ENCODE data around the gene RPS14. TPM values are rescaled to one million over a fixed set of nuclear protein-coding genes. Genes with fewer than 3 reads are reported as not detected.

The RPS14 gene
- total and polyA plus RNA-seq, 5 experiments from 2014 or later = 5,539 to 11,694 (median 9,910) TPM

- DNase-seq (no peak), ATAC-seq (no peak)
- H3K27me3 Mint-ChIP-seq = no peaks in the 10 kb centered on the region
- H3K27ac Mint-ChIP-seq = peak overlapping the region in 9 of 10 donors; percentile 38 to 84 (median 75)
- no peaks in the 10 kb centered on the region for H3K9me3 Mint-ChIP-seq
- peaks cover 0 to 75% (median 9%) of the 10 kb centered on the region in 3 donors for H3K36me3 Mint-ChIP-seq
- no peak overlapping the region for H3K4me3 Mint-ChIP-seq
- POLR2A ChIA-PET = interaction anchor here (0.9 to 1.7 kb wide), 2 partner anchors 10 to 56 kb away, joined by 3 to 6 read pairs; no protein-coding TSS in a partner anchor
- peaks cover 0 to 7% (median 6%) of the 10 kb centered on the region in 4 donors for H3K4me1 Mint-ChIP-seq
Observed at GRCh38 chr5:150401076-150401375, 48.5 kb downstream of the RPS14 start.

GRCh38 chr5:150400316-150401075 is 49.0 kb downstream of the RPS14 start:
- H3K4me1 Mint-ChIP-seq = peaks cover 0 to 6% (median 5%) of the 10 kb centered on the region in 4 donors
- peaks cover 0 to 77% (median 9%) of the 10 kb centered on the region in 3 donors for H3K36me3 Mint-ChIP-seq
- H3K27me3 Mint-ChIP-seq = no peaks in the 10 kb centered on the region
- DNase-seq (no peak), ATAC-seq (no peak)
- no peaks in the 10 kb centered on the region for H3K9me3 Mint-ChIP-seq
- H3K4me3 Mint-ChIP-seq = peak overlapping the region in 1 of 10 donors; percentile 48
- H3K27ac Mint-ChIP-seq = peak overlapping the region; percentile 8 to 93 (median 77)
- POLR2A ChIA-PET = interaction anchor here (1.1 to 1.7 kb wide), 2 partner anchors 10 to 49 kb away, joined by 4 to 6 read pairs; partner anchors contain the start of gene RPS14

GRCh38 chr5:150399524-150400211 is 49.9 kb downstream of the RPS14 start:
- Mint-ChIP-seq H3K36me3 (peaks cover 0 to 80% (median 13%) of the 10 kb centered on the region in 3 donors), H3K27ac (peak overlapping the region in 6 of 10 donors; percentile 11 to 93 (median 82)), H3K4me3 (no peak overlapping the region), H3K9me3 (no peaks in the 10 kb centered on the region), H3K4me1 (peaks cover 0 to 6% (median 4%) of the 10 kb centered on the region in 4 donors), H3K27me3 (no peaks in the 10 kb centered on the region)
- DNase-seq (no peak), ATAC-seq (peak in 1 of 2 donors; percentile 9)
- POLR2A ChIA-PET = interaction anchor here (1.0 to 1.7 kb wide), 5 partner anchors 11 to 50 kb away, joined by 3 to 8 read pairs (median 5); partner anchors contain the start of genes CD74 and RPS14

GRCh38 chr5:150398722-150399523 is 50.6 kb downstream of the RPS14 start:
- POLR2A ChIA-PET = interaction anchor here (1.0 to 1.4 kb wide), 3 partner anchors 11 to 37 kb away, joined by 3 to 8 read pairs (median 5); partner anchors contain the start of gene CD74
- H3K36me3 Mint-ChIP-seq = peaks cover 0 to 79% (median 13%) of the 10 kb centered on the region in 3 donors
- H3K4me1 Mint-ChIP-seq = peaks cover 0 to 6% (median 4%) of the 10 kb centered on the region in 4 donors
- H3K4me3 Mint-ChIP-seq = no peak overlapping the region
- peak overlapping the region in 5 of 10 donors; percentile 29 to 91 (median 68) for H3K27ac Mint-ChIP-seq
- H3K27me3 Mint-ChIP-seq = no peaks in the 10 kb centered on the region
- H3K9me3 Mint-ChIP-seq = no peaks in the 10 kb centered on the region
- ATAC-seq = peak; percentile 43 to 57
- peak in 1 of 10 donors; percentile 71 for DNase-seq

GRCh38 chr5:150397782-150398721 is 51.5 kb downstream of the RPS14 start:
- Mint-ChIP-seq H3K27ac (peak overlapping the region in 8 of 10 donors; percentile 11 to 91 (median 63)), H3K4me1 (peaks cover 0 to 6% (median 4%) of the 10 kb centered on the region in 4 donors), H3K9me3 (no peaks in the 10 kb centered on the region), H3K36me3 (peaks cover 0 to 80% (median 13%) of the 10 kb centered on the region in 3 donors), H3K27me3 (no peaks in the 10 kb centered on the region), H3K4me3 (no peak overlapping the region)
- DNase-seq (no peak), ATAC-seq (no peak)
- POLR2A ChIA-PET = interaction anchor here (0.7 to 1.4 kb wide), 3 partner anchors 12 to 20 kb away, joined by 5 to 7 read pairs (median 5); partner anchors contain the start of gene CD74

GRCh38 chr5:150397146-150397781 is 52.3 kb downstream of the RPS14 start:
- H3K4me3 Mint-ChIP-seq = no peak overlapping the region
- no peaks in the 10 kb centered on the region for H3K9me3 Mint-ChIP-seq
- DNase-seq (no peak), ATAC-seq (no peak)
- H3K4me1 Mint-ChIP-seq = peaks cover 0 to 6% (median 3%) of the 10 kb centered on the region in 4 donors
- H3K27ac Mint-ChIP-seq = peak overlapping the region in 5 of 10 donors; percentile 1 to 52 (median 24)
- H3K27me3 Mint-ChIP-seq = no peaks in the 10 kb centered on the region
- H3K36me3 Mint-ChIP-seq = peaks cover 0 to 77% (median 13%) of the 10 kb centered on the region in 3 donors
- POLR2A ChIA-PET = interaction anchor here (0.7 to 0.8 kb wide), 2 partner anchors 12 to 20 kb away, joined by 5 to 7 read pairs; no protein-coding TSS in a partner anchor

- H3K36me3 Mint-ChIP-seq = peaks cover 0 to 81% (median 13%) of the 10 kb centered on the region in 3 donors
- DNase-seq (no peak), ATAC-seq (no peak)
- no peaks in the 10 kb centered on the region for H3K27me3 Mint-ChIP-seq
- H3K4me3 Mint-ChIP-seq = peak overlapping the region in 1 of 10 donors; percentile 26
- H3K9me3 Mint-ChIP-seq = no peaks in the 10 kb centered on the region
- peak overlapping the region in 5 of 10 donors; percentile 21 to 80 (median 66) for H3K27ac Mint-ChIP-seq
- H3K4me1 Mint-ChIP-seq = peaks cover 0 to 4% (median under 1%) of the 10 kb centered on the region in 4 donors
- POLR2A ChIA-PET = no interaction called here
Observed at GRCh38 chr5:150396267-150396666, 53.3 kb downstream of the RPS14 start.

DNA sequence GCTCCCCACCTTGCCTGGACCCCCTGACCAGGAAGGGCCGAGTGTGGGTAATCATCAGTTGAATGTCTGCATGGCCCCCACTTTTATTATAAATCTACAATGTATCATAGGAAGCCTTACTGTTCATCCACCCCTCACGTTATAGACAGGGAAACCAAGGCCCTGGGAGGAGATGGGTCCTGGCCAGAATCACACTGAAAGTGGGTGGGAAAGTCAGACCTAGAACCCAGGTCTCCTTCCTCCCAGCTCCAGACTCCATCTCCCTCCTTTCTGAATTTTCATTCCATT is 53.9 kb downstream of the RPS14 start:
- H3K36me3 Mint-ChIP-seq = peaks cover 0 to 84% (median 13%) of the 10 kb centered on the region in 3 donors
- H3K4me1 Mint-ChIP-seq = peaks cover 0 to 4% (median 0%) of the 10 kb centered on the region in 4 donors

DNA sequence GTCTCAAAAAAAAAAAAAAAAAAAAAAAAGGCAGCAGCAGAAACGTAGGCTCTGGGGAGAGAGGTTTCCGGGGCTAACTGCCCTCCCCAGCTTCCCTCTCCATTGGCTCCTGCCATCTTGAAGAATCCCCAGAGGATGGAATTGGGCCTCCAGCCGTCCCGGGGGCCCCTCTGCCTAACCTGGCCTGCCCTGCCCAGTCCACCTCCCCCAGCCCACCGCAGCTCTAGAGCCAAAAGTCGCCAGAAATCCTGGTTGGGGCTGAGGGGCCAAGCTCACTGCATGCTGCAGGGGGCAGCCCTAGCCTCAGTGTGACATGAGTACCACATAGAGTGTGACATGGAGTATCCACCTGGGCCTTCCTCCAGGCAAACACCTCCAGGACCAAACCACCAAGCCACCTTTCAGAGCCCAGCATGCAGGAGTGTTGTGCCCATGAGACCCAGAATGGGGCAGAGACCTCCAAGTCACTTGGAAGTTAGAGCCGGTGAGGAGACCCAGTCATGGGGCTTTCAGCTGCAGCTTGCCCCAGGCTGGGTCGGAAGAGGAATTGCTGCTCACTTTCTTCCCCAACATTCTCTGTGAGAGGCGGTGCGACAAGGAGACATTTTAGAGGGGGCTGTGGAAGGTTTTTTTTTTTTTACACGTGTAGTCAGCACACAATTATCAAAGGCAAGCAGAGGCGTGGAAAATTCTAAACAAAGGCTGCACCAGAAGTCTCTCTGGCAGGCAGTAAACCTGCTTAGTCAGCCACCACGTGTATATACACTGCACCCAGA is 54.4 kb downstream of the RPS14 start:
- DNase-seq (no peak), ATAC-seq (peak in 1 of 2 donors; percentile 21)
- Mint-ChIP-seq H3K4me3 (no peak overlapping the region), H3K27me3 (no peaks in the 10 kb centered on the region), H3K9me3 (no peaks in the 10 kb centered on the region), H3K4me1 (no peaks in the 10 kb centered on the region), H3K27ac (peak overlapping the region in 5 of 10 donors; percentile 4 to 74 (median 37)), H3K36me3 (peaks cover 0 to 85% (median 15%) of the 10 kb centered on the region in 3 donors)
- POLR2A ChIA-PET = interaction anchor here (0.7 to 0.8 kb wide), 2 partner anchors 14 to 18 kb away, joined by 3 to 4 read pairs; partner anchors contain the start of gene CD74

More for the DNA sequence above, 53.9 kb downstream of the RPS14 start:
- DNase-seq = no peak
- H3K27me3 Mint-ChIP-seq = no peaks in the 10 kb centered on the region
- H3K27ac Mint-ChIP-seq = peak overlapping the region in 2 of 10 donors; percentile 66 to 69
- no peak overlapping the region for H3K4me3 Mint-ChIP-seq
- POLR2A ChIA-PET = no interaction called here
- ATAC-seq = no peak
- no peaks in the 10 kb centered on the region for H3K9me3 Mint-ChIP-seq

GRCh38 chr5:150394131-150394530 is 55.4 kb downstream of the RPS14 start:
- Mint-ChIP-seq H3K36me3 (peaks cover 0 to 88% (median 15%) of the 10 kb centered on the region in 3 donors), H3K27me3 (no peaks in the 10 kb centered on the region), H3K4me3 (no peak overlapping the region), H3K4me1 (no peaks in the 10 kb centered on the region), H3K27ac (peak overlapping the region in 2 of 10 donors; percentile 11 to 47), H3K9me3 (no peaks in the 10 kb centered on the region)
- ATAC-seq (no peak), DNase-seq (no peak)
- POLR2A ChIA-PET = no interaction called here

Data from naive thymus-derived CD8-positive, alpha-beta T cell (primary cell).